ENCODE measurements around the gene PIP5KL1. TPM values are rescaled to one million over a fixed set of nuclear protein-coding genes. Genes with fewer than 3 reads are reported as not detected.

The PIP5KL1 gene
- total RNA-seq, 1 donor from 2014 or later: 11.5 TPM

GRCh38 chr9:127874301-127875221, 56.0 kb downstream of the PIP5KL1 start:
- intact Hi-C loops (cut with DNase I): no loop called here
- Histone ChIP-seq H3K36me3 (peaks cover 30% of the 10 kb centered on the region), H3K27me3 (ENCODE audit: low read depth) (no peaks in the 10 kb centered on the region), H3K4me3 (peak overlapping the region; percentile 29), H3K4me1 (peaks cover 60% of the 10 kb centered on the region), H3K9me3 (no peaks in the 10 kb centered on the region), H3K27ac (peak overlapping the region; percentile 56)
- no peak for DNase-seq
- no peak for TF ChIP-seq CTCF (IDR thresholded peaks at IDR 0.05)
- no peak for ATAC-seq

GRCh38 chr9:127873886-127874285, 56.7 kb downstream of the PIP5KL1 start:
- intact Hi-C loops (cut with DNase I): no loop called here
- peak in 1 of 2 donors; percentile 27 for ATAC-seq

GRCh38 chr9:127873223-127873691, 57.3 kb downstream of the PIP5KL1 start:
- peaks cover 64% of the 10 kb centered on the region for H3K4me1 ChIP-seq
- no peak for DNase-seq

More at GRCh38 chr9:127873886-127874285, 56.7 kb downstream of the PIP5KL1 start:
- Histone ChIP-seq H3K27ac (peak overlapping the region; percentile 56), H3K9me3 (no peaks in the 10 kb centered on the region), H3K36me3 (peaks cover 32% of the 10 kb centered on the region), H3K4me1 (peaks cover 67% of the 10 kb centered on the region), H3K27me3 (ENCODE audit: low read depth) (no peaks in the 10 kb centered on the region), H3K4me3 (peak overlapping the region; percentile 29)
- TF ChIP-seq CTCF (IDR thresholded peaks at IDR 0.05): no peak
- DNase-seq: peak; percentile 83

GRCh38 chr9:127872369-127873222, 58.0 kb downstream of the PIP5KL1 start:
- H3K4me3 ChIP-seq: no peak overlapping the region
- ATAC-seq: no peak
- no peaks in the 10 kb centered on the region for H3K27me3 ChIP-seq (ENCODE audit: low read depth)
- H3K27ac ChIP-seq: no peak overlapping the region
- H3K4me1 ChIP-seq: peaks cover 63% of the 10 kb centered on the region
- no peak for TF ChIP-seq CTCF (IDR thresholded peaks at IDR 0.05)
- H3K9me3 ChIP-seq: no peaks in the 10 kb centered on the region
- peaks cover 42% of the 10 kb centered on the region for H3K36me3 ChIP-seq
- intact Hi-C loops (cut with DNase I): no loop called here
- DNase-seq: no peak

More at GRCh38 chr9:127873223-127873691, 57.3 kb downstream of the PIP5KL1 start:
- ATAC-seq: no peak
- peaks cover 36% of the 10 kb centered on the region for H3K36me3 ChIP-seq
- no peaks in the 10 kb centered on the region for H3K9me3 ChIP-seq
- no peak overlapping the region for H3K27ac ChIP-seq
- H3K27me3 ChIP-seq (ENCODE audit: low read depth): no peaks in the 10 kb centered on the region
- TF ChIP-seq CTCF (IDR thresholded peaks at IDR 0.05): no peak
- intact Hi-C loops (cut with DNase I): no loop called here
- H3K4me3 ChIP-seq: no peak overlapping the region

GRCh38 chr9:127871531-127871930, 59.0 kb downstream of the PIP5KL1 start:
- DNase-seq: no peak
- ATAC-seq: no peak
- no peak overlapping the region for H3K27ac ChIP-seq
- intact Hi-C loops (cut with DNase I): no loop called here
- no peaks in the 10 kb centered on the region for H3K9me3 ChIP-seq
- H3K4me1 ChIP-seq: peaks cover 63% of the 10 kb centered on the region
- peaks cover 46% of the 10 kb centered on the region for H3K36me3 ChIP-seq
- TF ChIP-seq CTCF (IDR thresholded peaks at IDR 0.05): no peak
- no peak overlapping the region for H3K4me3 ChIP-seq
- no peaks in the 10 kb centered on the region for H3K27me3 ChIP-seq (ENCODE audit: low read depth)
